GM12874 (cell line): ENCODE data around the gene TRPM2.

ENCODE experiments used
- CTCF ChIP-seq: IDR thresholded peaks from 2 replicates; pipeline ENCODE4 v1.5.1; 2011; ENCODE audit warnings: low read depth, mild to moderate bottlenecking, control low read depth, low read length, moderate library complexity; ENCODE audit not compliant: insufficient read depth

The TRPM2 gene

GRCh38 chr21:44431300-44431699 lies 77.9 kb downstream of the TRPM2 start:
- no peak for TF ChIP-seq CTCF

- TF ChIP-seq CTCF: no peak
Measured at GRCh38 chr21:44432841-44433790, 79.7 kb downstream of the TRPM2 start.

- no peak for TF ChIP-seq CTCF
Measured at GRCh38 chr21:44433791-44434567, 80.6 kb downstream of the TRPM2 start.

GRCh38 chr21:44434568-44434925 lies 81.1 kb downstream of the TRPM2 start:
- no peak for TF ChIP-seq CTCF

- TF ChIP-seq CTCF: no peak
Measured at GRCh38 chr21:44434936-44435635, 81.7 kb downstream of the TRPM2 start.

GRCh38 chr21:44436111-44436611 lies 82.7 kb downstream of the TRPM2 start:
- TF ChIP-seq CTCF: no peak

- no peak for TF ChIP-seq CTCF
Measured at GRCh38 chr21:44436958-44437357, 83.5 kb downstream of the TRPM2 start.
